ENCODE measurements around the gene POLN.

GRCh38 chr4:2280531-2281300, 38.8 kb upstream of the POLN start:
- TF ChIP-seq CTCF (IDR thresholded peaks at IDR 0.05): no peak
- TF ChIP-seq FOXP4 (CRISPR knock-in tag; IDR thresholded peaks at IDR 0.05): no peak
- no peak for TF ChIP-seq MLX (CRISPR knock-in tag; IDR thresholded peaks at IDR 0.05)
- TF ChIP-seq ERG (CRISPR knock-in tag; IDR thresholded peaks at IDR 0.05): no peak
- no peak for TF ChIP-seq CBFB (CRISPR knock-in tag; IDR thresholded peaks at IDR 0.05; ENCODE audit: low read depth)
- no peak for TF ChIP-seq MAX (CRISPR knock-in tag; IDR thresholded peaks at IDR 0.05)
- no peak for TF ChIP-seq ZNF138 (CRISPR knock-in tag; conservative IDR thresholded peaks at IDR 0.05)

Data from WTC11 (cell line).